Lung (tissue), 12 donors: Measurements from ENCODE around the gene DRC3. TPM values are rescaled to one million over a fixed set of nuclear protein-coding genes. Genes with fewer than 3 reads are reported as not detected.

Source experiments
- ATAC-seq: fragments of 200-7000 bp; cut with Tn5 transposase; one replicate; pipeline ENCODE4 v1.9.1; 2020; ENCODE audit warnings: moderate number of reproducible peaks; ENCODE audit not compliant: insufficient read depth, low FRiP score
- DNase-seq, 3 donors: peaks; one replicate each; pipeline ENCODE4 v3.0.0-alpha.2; 2013 to 2017
- H3K27ac ChIP-seq, 2 donors: one replicate each; pipeline ENCODE4 v1.5.1; 2013; ENCODE audit warnings: mild to moderate bottlenecking in 2 of 2, moderate library complexity in 2 of 2, control low read depth in 1 of 2, inconsistent platforms in 1 of 2, low read depth in 1 of 2, low read length in 1 of 2
- H3K27me3 ChIP-seq, 3 donors: one replicate each; pipeline ENCODE4 v1.5.1; 2013; ENCODE audit warnings: low read length in 2 of 3; ENCODE audit not compliant: control insufficient read depth in 3 of 3, insufficient read depth in 3 of 3
- H3K36me3 ChIP-seq, 4 donors: one replicate each; pipeline ENCODE4 v1.5.1; 2013; ENCODE audit warnings: low read length in 4 of 4, mild to moderate bottlenecking in 1 of 4, moderate library complexity in 1 of 4; ENCODE audit not compliant: control insufficient read depth in 4 of 4, insufficient read depth in 4 of 4
- H3K4me1 ChIP-seq, 5 donors: one replicate each; pipeline ENCODE4 v1.5.1; 2013; ENCODE audit warnings: low read length in 5 of 5, mild to moderate bottlenecking in 2 of 5, moderate library complexity in 1 of 5; ENCODE audit not compliant: control insufficient read depth in 5 of 5, insufficient read depth in 5 of 5
- H3K4me3 ChIP-seq: one replicate; pipeline ENCODE4 v1.5.1; 2013; ENCODE audit warnings: mild to moderate bottlenecking, control low read depth, moderate library complexity
- H3K9ac ChIP-seq, 2 donors: one replicate each; pipeline ENCODE4 v1.5.1; 2013; ENCODE audit warnings: low read length in 2 of 2, control low read depth in 1 of 2; ENCODE audit not compliant: insufficient read depth in 1 of 2
- H3K9me3 ChIP-seq, 4 donors: one replicate each; pipeline ENCODE4 v1.5.1; 2013; ENCODE audit warnings: low read length in 3 of 4, mild to moderate bottlenecking in 1 of 4, moderate library complexity in 1 of 4; ENCODE audit not compliant: control insufficient read depth in 4 of 4, insufficient read depth in 3 of 4
- WGBS, 2 donors: extraction: QIAGEN DNeasy Blood & Tissue Kit; methylation state at CpG; one replicate each; pipeline ENCODE4 v1.1.7; 2013; 5-methylcytosine and 5-hydroxymethylcytosine counted together
- polyA plus RNA-seq, 2 donors: library from polyadenylated mRNA; stranded (reverse); fragments of 200-250 nt; gene quantifications; one replicate each; pipeline ENCODE4 v1.2.1, GENCODE V29; 2013
- total RNA-seq, 2 donors: library from RNA; depleted of rRNA in 1 of 2; stranded (reverse); fragments of >200 nt in 1 of 2; gene quantifications; one replicate each; pipeline ENCODE4 v1.2.1, GENCODE V29; 2014 to 2021
- TF ChIP-seq, protein P1 (sequence below): IDR thresholded peaks from 2 replicates; pipeline ENCODE4 v1.5.1; 2012; ENCODE audit warnings: mild to moderate bottlenecking; ENCODE audit errors: control extremely low read depth, extremely low read depth
- donor health status: control.
- donor health status: control.
- donor health status: Bipolar disorder and iron deficiency.
- donor health status: healthy.
- donor health status: DM: yes; HTN: yes; CAD: no.

Gene DRC3
- total and polyA plus RNA-seq, 4 donors: 6.6 to 29.5 (median 13.5) TPM

DNA sequence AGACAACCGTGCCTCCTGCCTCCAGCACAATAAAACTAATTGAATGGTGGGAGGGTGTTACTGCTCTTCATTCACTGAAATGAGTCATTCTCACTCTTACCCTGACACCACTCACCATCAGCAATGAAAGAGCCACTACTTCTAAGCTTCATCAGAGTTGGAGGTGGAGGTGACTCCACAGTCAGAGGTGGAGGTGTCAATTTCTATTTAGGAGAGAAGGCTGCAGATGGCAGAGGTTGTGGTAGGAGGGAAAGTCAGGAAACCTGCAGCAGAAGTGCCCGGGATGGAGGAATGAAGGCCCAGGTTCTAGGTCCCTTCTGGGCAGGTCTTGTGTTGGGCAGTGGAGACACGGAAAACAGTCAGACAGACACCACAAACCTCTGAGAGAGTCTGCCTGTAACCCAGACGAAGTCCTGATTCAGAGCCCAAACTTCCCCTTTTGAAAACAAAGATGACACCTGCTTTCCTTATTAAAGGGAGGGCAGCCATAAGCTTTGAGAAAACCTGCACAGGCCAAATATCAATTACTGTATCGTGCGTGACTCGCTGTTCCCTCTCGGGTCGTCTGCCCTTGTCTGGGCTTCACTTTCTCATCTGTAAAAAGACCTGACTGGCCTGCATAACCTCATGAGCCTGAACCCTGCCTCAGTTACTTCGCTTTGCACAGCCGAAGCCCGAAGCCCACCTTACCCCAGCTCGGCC lies 65.6 kb downstream of the DRC3 start:
- H3K27me3 ChIP-seq: no peaks in the 10 kb centered on the region
- peak overlapping the region; percentile 60 to 71 for H3K9ac ChIP-seq
- H3K36me3 ChIP-seq: peaks cover 0 to 3% (median 0%) of the 10 kb centered on the region in 4 donors
- no peaks in the 10 kb centered on the region for H3K9me3 ChIP-seq
- DNase-seq: no peak
- TF ChIP-seq, protein P1, sequence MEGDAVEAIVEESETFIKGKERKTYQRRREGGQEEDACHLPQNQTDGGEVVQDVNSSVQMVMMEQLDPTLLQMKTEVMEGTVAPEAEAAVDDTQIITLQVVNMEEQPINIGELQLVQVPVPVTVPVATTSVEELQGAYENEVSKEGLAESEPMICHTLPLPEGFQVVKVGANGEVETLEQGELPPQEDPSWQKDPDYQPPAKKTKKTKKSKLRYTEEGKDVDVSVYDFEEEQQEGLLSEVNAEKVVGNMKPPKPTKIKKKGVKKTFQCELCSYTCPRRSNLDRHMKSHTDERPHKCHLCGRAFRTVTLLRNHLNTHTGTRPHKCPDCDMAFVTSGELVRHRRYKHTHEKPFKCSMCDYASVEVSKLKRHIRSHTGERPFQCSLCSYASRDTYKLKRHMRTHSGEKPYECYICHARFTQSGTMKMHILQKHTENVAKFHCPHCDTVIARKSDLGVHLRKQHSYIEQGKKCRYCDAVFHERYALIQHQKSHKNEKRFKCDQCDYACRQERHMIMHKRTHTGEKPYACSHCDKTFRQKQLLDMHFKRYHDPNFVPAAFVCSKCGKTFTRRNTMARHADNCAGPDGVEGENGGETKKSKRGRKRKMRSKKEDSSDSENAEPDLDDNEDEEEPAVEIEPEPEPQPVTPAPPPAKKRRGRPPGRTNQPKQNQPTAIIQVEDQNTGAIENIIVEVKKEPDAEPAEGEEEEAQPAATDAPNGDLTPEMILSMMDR: no peak
- WGBS, 2 donors: 4 to 7% methylated on average over 13 of the region's 13 CpGs
- H3K4me3 ChIP-seq: peak overlapping the region; percentile 98
- H3K4me1 ChIP-seq: peaks cover 6 to 28% (median 15%) of the 10 kb centered on the region in 5 donors
- H3K27ac ChIP-seq: peak overlapping the region; percentile 69 to 90
- no peak for ATAC-seq

DNA sequence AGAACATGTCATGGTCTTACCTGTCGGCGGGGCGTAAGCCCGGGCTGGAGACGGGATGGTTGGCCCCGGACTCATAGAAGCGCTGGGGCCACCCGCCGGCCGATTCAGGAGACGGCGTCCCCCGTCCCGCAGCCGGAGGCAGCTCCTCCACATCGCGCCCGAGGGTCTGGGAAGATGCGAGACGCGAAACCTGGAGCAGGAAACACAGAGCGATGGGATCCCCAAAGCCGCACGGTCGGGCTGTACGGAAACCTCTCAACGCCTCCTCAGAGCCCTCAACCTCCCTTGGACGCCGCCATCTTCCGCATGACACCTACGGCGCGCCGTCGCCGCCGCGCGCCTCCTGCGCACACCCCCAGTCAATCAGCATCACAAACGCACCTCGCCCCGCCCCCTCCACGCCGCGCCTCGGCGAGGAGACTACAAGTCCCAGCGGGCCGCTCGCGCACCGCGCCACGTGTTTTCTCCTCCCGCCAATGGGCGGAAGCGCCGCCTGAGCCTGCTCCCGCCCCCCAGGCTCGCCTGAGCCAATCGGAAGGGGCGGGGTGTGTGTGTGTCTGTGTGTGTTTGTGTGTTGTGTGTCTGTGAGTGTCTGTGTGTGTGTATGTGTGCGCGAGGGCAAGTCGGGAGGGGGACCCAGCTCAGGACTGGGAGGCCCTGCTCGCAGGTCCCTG lies 66.3 kb downstream of the DRC3 start, which contains the start of the genes ATPAF2 and GID4:
Gene ATPAF2, minus strand, starts transcription at position 308 of the 674 bp plus-strand sequence. Its CDS starts 155 bp downstream, at position 153.
Gene GID4, plus strand, starts transcription at position 548 of the 674 bp plus-strand sequence. Its CDS starts 57 bp downstream, at position 605.
- TF ChIP-seq, protein P1: no peak
- H3K9ac ChIP-seq: peak within 1 kb of the TSS; percentile 60 to 71
- 0 to 1% methylated on average over 56 to 67 of the region's 67 CpGs for WGBS, 2 donors
- no peaks in the 10 kb centered on the region for H3K27me3 ChIP-seq
- DNase-seq: peak; percentile 99 to 100 (median 99)
- peak within 1 kb of the TSS; percentile 85 to 90 for H3K27ac ChIP-seq
- no peaks in the 10 kb centered on the region for H3K9me3 ChIP-seq
- peaks cover 0 to 3% (median under 1%) of the 10 kb centered on the region in 4 donors for H3K36me3 ChIP-seq
- H3K4me3 ChIP-seq: peak within 1 kb of the TSS; percentile 98
- peak; percentile 99 for ATAC-seq
- H3K4me1 ChIP-seq: peaks cover 6 to 28% (median 15%) of the 10 kb centered on the region in 5 donors

DNA sequence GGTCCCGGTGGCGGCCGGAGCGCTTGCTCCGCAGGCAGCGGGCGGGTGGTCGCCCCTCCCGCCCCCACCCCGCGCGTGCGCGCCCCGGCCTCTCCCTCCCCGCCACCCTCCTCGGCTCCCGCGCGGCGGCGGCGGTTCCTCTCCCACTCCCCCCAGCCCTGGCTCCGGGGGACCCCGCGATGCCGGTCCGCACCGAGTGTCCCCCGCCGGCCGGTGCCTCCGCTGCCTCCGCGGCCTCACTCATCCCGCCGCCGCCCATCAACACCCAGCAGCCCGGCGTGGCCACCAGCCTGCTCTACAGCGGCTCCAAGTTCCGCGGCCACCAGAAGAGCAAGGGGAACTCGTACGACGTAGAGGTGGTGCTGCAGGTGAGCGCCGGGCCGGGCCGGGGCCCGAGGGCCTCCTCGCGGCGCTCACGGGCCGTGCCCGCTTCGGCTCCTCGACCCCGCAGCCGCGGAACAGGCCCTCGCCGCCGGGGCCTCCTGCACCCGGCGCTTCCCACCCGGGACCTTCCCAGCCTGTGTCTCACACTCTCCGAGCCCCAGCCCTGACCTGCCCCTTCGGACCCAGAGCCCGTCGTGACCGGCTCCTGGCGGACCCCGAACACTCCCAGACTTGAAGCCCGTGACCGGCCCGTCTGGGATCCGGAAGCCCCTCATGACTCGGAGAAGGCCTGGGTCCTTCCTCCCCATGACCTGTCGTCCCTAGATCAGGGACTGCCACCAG lies 67.0 kb downstream of the DRC3 start:
- ATAC-seq (peak; percentile 30), DNase-seq (peak in 1 of 3 donors; percentile 14)
- Histone ChIP-seq H3K9me3 (no peaks in the 10 kb centered on the region), H3K27ac (peak overlapping the region; percentile 58 to 85), H3K27me3 (no peaks in the 10 kb centered on the region), H3K36me3 (peaks cover 0 to 4% (median 1%) of the 10 kb centered on the region in 4 donors), H3K4me1 (peaks cover 6 to 28% (median 15%) of the 10 kb centered on the region in 5 donors), H3K4me3 (peak overlapping the region; percentile 87), H3K9ac (peak overlapping the region; percentile 5 to 46)
- 0 to 1% methylated on average over 43 to 81 of the region's 81 CpGs for WGBS, 2 donors
- TF ChIP-seq, protein P1: no peak
